HPDE6-E6E7 (cell line): ENCODE results near the gene SYT5.
A peak's percentile ranks its signal among the peaks of the same experiment; 100 is the strongest.
"Not testable (repeated sequence)": the region's sequence is repeated elsewhere in the genome, so short reads cannot be mapped to it uniquely, and the experiment has no call there.

ENCODE experiments used
- DNase-seq: peaks from one replicate; pipeline ENCODE4 v3.0.0; 2011; ENCODE audit warnings: missing footprints; ENCODE audit errors: extremely low spot score

Gene SYT5

DNA sequence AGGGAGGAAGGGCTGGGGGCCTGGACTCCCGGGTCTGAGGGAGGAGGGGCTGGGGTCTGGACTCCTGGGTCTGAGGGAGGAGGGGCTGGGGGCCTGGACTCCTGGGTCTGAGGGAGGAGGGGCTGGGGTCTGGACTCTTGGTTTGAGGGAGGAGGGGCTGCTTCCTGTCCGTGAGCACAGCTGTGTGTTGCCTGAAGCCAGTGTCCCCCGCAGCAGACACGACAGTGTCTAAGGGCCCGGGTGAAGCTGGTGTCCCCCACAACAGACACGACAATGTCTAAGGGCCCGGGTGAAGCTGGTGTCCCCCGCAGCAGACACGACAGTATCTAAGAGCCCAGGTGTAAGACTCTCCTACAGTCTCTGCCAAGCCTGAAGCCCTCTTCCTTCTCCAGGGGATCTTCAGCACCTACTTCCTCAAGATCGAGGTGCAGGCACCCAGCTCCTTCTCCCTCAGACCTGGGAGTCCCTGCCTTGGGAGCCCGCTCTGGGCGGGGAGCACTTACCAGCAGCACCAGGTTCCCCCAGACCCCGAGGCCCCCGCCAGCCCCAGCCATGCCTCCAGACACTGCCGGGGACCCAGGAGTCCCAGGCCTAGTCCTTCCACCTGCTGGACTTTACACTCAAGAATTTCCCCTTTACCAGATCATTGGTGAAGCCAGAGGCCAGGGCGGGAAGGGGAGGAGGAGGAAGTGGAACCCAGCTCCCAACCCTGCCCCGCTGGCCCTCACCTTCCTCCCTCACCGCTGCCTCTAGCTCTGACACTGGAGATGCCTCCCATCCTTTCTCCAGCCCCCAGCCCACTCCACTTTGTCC lies 29.0 kb upstream of the SYT5 start, which contains the start of gene PTPRH:
Gene PTPRH, minus strand, starts transcription at position 622 of the 813 bp plus-strand sequence. Its CDS starts 68 bp downstream, at position 554.
- peak; percentile 39 for DNase-seq

DNA sequence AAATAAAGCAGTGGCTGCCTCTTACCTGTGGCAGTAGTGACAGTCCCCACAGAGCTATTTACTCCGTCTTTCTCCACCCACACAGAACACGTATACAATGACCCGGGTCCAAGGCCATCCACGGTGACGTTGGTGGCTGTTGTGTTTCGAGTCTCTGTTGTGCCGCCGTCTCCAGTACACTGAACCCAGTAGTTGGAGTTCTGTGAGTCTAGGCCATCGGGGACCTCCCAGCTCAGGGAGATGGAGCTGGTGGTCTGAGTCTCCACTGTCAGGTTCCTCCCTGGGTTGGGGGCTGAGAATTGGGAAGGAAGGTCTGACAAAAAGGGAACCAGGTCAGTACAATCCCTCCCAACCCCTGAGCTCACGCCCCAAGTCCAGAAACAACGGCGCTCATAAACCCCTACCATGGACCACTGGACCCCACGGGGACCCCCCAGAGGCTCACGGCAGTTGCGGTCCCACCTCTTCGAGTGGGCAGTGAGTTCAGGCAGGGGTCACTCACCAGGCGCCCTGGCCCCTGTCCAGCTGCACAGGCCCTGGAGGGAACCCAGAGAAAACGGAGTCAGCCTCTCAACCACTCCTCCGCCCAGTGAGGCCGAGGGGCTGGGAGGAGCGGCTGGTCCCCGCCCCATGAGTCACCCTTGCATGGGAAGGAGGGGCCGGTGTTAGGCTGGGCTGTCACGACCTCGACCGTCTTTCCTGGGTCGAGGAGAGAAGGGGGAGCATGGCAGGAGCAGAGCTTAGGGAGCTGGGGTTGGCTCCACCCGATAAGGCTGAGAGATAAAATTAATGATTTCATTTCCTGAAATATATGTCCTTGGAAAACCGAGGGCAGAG lies 26.8 kb upstream of the SYT5 start:
- peak; percentile 99 for DNase-seq

DNA sequence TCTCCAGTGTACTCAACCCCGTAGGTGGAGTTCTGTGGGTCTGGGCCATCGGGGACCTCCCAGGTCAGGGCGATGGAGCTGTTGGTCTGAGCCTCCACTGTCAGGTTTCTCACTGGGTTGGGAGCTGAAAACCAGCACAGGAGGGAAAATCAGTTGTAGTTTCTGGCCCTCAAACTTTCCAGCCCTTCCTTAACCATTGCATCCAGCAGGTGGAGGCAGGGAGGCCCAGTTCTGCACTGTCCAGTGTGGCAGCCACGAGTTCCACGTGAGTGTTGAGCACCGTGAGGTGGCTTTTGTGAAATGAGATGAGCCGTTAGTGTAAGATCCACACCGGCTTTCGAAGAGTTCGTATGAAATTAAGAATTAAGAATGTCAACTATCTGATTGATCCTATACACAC lies 22.1 kb upstream of the SYT5 start:
- DNase-seq, result not testable (repeated sequence)

DNA sequence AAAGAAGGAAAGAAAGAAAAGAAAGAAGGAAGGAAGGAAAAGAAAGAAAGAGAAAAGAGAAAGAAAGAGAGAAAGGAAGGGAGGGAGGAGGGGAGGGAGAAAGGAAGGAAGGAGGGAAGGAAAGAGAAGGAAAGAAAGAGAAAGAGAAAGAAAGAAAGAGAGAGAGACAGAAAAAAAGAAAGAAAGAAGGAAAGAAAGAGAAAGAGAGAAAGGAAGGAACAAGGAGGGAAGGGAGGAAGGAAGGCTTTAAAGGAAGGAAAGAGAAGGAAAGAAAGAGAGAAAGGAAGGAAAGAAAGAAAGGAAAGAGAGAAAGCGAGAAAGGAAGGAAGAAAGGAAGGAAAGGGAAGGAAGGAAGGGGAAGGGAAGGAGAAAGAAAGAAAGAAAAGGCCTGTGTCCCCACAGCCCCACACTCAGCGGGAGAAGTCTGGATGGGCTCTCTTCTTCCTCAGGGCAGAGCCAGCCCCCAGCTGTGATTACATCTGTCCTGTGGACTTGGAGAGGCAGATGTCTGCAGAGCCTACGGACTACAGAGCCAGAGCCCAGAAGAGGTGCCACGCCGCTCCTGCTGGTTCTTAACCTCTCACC lies 19.6 kb upstream of the SYT5 start:
- no peak for DNase-seq

DNA sequence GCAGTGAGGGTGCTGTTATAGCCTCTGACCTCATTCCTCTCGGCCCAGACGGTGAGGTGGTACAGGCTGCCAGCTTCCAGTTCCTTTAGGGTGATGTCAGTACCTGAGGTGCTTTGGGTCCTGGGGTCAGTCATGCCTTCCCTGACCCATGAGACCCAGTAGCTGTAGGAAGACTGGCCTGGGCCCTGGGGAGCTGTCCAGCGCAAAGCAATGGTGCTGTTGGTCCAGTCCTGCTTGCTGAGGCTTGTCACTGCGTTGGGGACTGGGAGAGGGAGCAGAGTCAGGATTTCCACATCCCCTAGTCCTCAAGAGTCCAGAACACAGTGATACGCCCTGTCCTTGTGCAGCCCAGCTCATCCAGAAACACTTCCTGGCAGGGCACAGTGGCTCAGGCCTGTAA lies 18.6 kb upstream of the SYT5 start:
- DNase-seq, result no peak

DNA sequence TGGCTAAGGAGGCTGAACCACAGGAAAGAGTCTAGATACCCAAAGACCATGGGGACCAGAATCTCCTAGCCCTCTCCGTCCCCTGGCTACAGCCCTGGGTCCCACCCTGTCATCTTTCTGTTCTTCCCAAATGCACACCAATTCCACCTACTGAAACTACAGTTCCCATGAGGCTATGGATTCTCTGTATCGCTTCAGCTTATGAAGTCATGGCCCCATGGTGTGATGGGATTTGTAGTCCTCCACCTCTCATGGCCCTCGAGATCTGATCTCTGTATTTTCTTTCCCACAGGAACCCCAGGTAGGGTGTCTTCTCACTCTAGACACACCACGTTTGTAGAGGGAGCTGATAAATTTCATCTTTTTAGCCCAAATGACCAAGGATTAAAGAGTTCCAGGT lies 17.4 kb upstream of the SYT5 start:
- DNase-seq, result no peak

DNA sequence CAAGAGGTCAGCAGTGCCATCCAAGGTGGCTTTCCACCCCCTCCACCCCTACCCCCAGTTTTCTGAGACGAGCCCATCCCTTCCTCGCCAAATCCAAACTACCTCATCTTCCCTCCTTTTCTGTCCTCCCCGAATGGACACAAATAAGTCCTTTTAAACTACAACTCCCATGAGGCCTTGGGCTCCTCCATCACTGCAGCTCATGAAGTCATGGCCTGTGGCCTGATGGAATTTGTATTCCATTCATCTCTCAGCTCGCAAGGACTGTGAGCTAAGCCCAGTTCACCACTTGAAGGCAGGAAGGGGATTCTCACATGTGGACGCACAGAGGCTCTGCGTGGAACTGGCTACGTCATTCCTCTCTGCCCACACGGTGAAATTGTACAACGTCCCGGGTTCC lies 16.7 kb upstream of the SYT5 start:
- DNase-seq, result no peak

DNA sequence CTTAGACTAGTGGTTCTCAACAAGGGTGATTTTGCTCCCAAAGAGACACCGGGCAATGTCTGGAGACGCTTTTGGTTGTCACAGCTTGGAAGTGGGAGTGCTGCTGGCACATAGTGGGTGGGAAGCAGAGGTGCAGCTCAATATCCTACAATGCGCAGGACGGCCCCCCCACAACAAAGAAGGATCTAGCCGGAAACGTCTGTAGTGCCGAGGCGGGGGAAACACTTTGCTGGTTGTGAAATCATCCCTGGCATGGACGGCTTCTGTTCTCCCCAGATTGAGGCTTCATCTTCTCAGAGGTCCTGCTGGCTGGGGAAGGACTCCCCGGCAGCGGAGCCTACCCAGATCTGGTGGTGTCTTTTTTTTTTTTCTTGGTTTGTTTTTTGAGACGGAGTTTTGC lies 13.4 kb upstream of the SYT5 start:
- DNase-seq, result no peak

DNA sequence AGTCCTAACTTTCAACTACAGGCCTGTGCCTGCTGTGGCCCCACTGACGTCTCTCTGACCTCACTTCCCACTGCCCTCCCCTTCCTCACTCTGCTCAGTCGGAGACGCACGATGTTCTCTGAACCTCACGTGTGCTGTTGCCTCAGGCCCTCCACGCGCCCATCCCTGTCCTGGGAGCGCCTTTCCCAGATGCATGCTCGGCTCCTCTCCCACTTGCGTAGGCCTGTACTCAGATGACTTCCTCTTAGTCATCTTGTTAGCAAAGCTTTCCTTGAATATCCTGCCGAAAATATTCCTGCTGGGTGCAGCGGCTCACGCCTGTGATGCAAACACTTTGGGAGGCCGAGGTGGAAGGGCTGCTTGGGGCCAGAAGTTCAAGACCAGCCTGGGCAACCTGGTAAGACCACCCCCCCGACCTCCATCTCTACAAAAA lies 9.3 kb upstream of the SYT5 start:
- DNase-seq, result peak; percentile 99

DNA sequence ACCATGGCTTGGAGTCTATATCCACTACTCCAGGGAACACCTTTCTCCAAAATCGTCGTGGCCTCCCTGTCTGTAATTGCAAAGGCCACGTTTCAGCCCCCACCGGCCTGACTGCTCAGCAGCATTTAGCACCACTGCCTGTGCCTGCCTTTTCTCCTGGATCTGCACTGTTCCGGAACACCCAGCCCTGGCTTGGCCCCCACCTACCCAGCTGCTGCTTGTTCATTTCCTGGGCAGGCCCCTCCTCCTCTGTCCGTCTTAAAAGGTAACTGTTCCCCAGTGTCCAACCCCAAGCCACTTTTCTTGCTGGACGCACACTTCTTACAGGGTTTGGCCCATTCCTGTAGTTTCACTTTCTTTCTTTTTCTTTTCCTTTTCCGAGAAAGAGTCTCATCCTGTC lies 8.5 kb upstream of the SYT5 start:
- DNase-seq, result no peak

DNA sequence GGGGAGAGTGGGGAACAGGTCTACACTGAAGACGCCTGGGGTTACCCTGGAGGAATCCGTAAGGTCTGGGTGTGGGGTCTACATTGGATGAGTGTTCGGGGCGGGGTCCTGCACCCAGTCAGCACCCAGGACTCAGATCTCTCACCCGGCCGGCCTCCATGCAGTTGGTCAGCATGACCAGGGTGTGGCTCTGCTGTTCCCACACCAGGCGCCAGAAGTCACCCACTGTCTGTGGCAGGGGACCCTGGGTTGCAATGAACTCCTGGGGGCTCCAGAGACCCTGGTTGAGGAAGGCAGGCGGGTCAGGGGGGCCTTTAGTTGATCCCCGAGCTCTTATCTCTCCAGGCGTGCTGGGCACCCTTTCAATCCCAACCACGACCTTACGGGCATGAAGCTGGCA lies 6.0 kb upstream of the SYT5 start:
- no peak for DNase-seq

DNA sequence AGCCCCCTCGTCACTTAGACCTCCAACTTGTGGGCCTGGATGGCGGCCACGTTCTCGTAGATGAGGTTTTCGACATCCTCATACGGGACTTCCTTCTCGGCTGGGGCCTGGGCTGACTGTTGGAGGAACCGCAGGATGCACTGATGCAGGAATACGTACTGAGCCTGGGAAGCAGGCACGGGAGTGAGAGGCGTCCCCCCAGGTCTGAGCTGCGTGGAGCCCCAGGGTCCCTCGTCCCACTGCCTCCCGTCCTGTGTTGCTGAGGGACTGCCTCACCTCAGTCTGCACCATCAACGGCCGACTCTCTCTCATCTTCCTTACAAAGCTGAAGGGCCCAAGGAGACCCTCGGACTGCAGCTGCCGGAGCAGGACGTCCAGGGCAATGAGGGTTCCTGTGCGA lies 1.7 kb upstream of the SYT5 start:
- no peak for DNase-seq

DNA sequence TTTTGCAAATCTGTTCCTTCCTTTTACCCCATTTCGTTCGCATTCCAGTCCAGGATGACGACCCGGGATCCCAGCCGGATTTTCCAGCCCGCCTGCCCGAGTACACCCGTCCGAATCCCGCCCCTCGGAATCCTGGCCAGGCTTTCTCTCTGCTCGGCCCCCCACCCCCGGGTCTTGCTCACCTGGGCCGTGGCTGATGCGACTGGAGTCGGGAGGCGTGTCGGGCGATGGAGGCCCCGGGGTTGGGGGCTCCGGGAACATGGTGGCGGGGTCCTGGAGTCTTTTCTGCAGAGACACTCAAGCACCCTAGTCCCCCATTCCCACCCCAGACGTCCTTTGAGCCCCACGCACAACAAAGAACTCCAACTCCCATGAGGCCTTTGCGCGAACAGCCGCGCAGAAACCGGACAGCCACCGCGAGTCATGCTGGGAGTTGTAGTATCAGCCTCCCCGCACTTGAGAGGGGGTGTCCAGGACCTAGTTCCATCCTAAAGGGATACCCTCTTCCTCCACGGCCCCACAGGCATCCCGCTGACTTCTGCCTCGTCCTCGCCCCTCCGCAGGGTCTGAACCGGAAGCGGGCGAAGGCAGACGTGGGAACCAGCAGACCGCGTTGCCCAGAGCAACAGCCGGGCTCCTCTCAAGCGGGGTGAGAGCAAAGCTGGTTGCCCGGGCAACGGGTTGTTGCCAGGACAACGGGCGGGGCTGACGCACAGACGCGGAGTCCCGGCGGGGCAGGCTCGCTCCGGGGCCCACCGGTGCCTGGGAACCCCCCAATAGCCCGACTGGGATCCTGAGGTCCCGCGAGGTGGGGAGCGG lies 1.1 kb downstream of the SYT5 start:
- DNase-seq, result no peak

DNA sequence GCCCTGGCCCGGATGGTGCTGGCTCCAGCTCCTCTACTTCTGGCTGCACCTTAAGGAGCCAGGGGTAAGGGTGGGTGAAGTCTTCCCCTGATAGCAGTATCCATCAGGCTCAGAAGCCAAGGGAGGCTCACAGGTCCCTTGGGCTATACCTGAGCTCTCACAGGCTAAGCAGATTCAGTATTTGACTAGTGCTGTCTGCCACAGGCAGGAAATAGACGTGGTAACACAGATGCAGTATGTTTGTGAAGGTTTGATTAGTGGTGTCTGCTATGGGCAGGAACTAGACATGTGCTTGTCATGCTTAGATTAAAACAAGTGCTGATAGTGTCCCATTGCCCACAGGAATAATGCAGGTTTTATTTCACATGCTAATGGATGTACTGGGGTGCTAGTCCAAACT lies 4.0 kb downstream of the SYT5 start:
- no peak for DNase-seq

DNA sequence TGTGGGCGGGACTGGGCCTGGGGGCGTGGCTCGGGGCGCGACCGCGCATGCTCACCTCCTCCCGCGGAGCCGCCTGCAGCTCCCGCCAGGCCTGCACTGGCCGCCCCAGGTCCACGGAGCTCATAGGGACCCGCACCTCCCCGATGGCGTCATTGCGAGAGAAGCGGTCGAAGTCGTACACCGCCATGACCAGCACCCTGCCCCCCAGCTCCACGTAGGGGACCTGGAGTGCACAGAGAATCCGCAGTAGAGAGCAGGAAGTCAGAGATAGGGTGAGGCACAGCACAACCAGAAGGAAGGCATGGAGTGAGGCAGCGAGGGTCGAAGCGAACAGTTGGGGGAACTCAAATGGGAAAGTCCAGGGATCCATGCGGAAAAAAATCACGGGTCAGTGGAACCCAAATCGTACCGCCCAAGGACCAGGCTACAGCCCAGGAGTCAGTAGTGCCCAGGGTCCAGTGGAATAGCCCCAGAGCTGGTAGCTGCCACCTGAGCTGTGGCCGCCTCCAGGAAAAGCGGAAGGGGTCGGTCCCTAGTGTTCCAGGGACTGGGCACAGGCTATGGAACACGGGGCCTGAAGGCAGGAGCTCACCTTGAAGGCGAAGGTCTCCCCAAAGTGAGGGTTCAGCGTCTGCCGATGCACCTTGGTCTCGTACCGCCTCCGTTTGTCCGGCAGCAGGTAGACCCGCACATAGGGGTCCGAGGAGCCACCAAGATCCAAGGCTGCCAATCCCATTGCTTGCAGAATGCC lies 4.8 kb downstream of the SYT5 start:
- no peak for DNase-seq

DNA sequence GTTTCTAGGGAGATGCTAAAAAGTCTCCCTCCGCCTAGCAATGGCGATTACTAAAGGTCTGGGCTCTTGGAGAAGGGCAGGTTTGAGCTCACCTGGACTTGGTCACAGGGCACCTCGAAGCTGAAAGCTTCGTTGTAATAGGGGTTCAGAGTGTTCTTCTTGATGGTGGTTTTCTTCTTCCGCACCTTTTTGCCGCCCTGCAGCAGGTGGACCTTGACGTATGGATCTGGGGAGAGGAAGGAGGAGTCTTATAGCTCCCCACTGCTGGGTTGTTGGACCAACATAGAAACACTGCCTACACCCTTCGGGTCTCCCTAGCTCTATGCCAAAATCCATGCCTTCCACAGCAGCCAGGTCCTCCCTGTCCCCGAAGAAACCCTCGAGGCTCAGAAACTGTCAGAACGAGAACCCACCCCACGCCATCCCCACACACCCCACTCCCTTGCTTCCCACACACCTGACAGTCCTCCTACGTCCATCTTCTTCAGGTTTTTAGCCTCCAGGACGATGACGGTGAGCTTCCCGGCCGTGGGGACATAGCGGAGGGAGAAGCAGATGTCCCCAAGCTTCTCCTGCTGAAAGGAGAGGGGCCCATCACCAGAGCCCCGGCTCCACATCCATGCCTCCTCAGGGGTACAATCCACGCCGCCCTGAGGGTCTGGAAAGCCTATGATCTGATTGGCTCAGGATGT lies 5.5 kb downstream of the SYT5 start:
- DNase-seq, result no peak

DNA sequence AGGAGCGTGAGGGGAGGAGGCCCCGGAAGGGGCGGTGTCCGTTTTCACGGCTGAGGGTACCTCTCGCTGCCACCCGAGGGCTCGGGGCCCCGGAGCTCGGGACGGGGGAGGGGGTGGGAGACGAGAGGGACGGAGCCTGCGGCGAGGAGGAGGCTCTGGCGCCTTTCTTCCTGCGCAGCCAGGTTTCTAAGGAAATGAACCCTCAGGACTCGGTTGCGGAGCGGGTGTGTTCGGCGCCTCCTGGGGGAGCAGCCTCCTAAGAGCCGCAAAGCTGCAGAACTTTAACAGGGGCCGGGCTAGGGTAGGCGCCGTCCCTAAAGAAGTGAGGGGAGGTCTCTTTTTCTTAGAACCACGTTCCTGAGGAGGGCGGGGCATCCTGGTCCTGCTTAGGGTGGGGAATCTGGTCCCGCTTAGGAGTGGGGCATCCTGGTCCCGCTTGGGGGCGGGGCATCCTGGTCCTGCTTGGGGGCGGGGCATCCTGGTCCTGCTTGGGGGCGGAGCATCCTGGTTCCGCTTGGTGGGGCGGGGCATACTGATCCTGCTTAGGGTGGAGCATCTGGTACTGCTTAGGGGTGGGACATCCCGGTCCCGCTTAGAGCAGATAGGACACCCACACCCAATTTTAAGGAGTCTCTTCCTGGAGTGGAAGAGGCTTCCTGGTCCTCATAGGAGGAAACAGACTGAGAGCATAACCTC lies 6.2 kb downstream of the SYT5 start:
- DNase-seq, result peak; percentile 68

DNA sequence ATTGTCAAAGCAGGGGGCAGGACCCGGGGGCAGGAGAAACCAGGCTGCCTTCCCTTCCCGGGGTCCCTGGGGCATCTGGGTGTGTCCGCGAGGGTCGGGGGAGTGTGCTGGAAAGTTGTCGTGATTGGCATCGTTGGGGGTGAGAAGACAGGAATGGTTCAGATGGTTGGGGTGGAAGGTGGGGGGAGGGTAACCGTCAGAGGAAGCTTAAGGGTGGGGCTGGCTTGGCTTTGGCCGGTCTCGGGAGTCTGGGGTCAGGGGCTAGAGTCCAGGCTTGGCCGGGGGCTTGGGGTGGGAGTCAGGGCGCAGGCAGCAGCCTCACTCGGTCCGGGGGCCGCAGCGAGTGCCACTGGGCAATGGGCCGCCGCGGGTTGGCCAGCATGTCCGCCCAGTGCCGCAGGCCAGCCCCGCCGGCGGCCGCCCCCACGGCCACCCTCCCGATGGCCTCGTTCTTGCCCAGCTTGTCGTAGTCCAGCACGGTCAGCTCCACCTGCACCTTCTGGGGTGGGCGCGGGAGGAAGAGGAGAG lies 6.8 kb downstream of the SYT5 start:
- no peak for DNase-seq

DNA sequence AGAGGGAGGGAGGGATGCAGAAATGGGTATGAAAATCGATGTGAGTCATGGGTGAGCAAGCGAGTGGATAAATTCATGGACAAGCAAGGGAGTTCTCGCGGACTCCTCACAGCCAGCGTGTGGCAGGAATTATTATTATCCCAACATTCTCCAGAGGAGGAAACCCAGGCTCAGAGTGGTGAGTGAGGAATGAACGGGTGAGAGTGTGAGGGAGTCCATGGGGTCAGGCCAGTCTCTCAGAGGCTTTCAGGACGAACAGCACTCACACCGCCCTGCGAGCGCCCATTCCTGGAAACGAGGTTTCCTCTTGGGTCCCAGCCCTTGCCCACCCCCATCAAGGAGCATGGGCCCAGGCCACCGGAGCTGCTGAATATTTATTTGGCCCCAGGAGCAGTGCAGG lies 7.3 kb downstream of the SYT5 start:
- DNase-seq, result no peak
